Measurements from ENCODE around the gene PCDHB10.
"Not testable (repeated sequence)": the region's sequence is repeated elsewhere in the genome, so short reads cannot be mapped to it uniquely, and the experiment has no call there.

PCDHB10 gene

GRCh38 chr5:141194332-141194731 lies 2.2 kb downstream of the PCDHB10 start:
- H3K4me3 ChIP-seq (ENCODE audit: severe bottlenecking); H3K4me1 ChIP-seq (ENCODE audit: insufficient read depth, poor library complexity, severe bottlenecking); ATAC-seq (ENCODE audit: low read depth); H3K36me3 ChIP-seq (ENCODE audit: low read depth); DNase-seq (ENCODE audit: low spot score); H3K27ac ChIP-seq (ENCODE audit: poor library complexity, severe bottlenecking): not testable (repeated sequence)
- H3K9me3 ChIP-seq (ENCODE audit: severe bottlenecking): peaks cover 14% of the 10 kb centered on the region
- peaks cover 38% of the 10 kb centered on the region for H3K27me3 ChIP-seq (ENCODE audit: insufficient read depth, poor library complexity, severe bottlenecking)

GRCh38 chr5:141196363-141196762 lies 4.2 kb downstream of the PCDHB10 start:
- no peaks in the 10 kb centered on the region for H3K36me3 ChIP-seq (ENCODE audit: low read depth)
- ATAC-seq (ENCODE audit: low read depth) (no peak), DNase-seq (ENCODE audit: low spot score) (no peak)
- peaks cover 32% of the 10 kb centered on the region for H3K27me3 ChIP-seq (ENCODE audit: insufficient read depth, poor library complexity, severe bottlenecking)
- no peaks in the 10 kb centered on the region for H3K4me1 ChIP-seq (ENCODE audit: insufficient read depth, poor library complexity, severe bottlenecking)
- peaks cover 14% of the 10 kb centered on the region for H3K9me3 ChIP-seq (ENCODE audit: severe bottlenecking)
- H3K27ac ChIP-seq (ENCODE audit: poor library complexity, severe bottlenecking): no peak overlapping the region
- TF ChIP-seq, protein P1, sequence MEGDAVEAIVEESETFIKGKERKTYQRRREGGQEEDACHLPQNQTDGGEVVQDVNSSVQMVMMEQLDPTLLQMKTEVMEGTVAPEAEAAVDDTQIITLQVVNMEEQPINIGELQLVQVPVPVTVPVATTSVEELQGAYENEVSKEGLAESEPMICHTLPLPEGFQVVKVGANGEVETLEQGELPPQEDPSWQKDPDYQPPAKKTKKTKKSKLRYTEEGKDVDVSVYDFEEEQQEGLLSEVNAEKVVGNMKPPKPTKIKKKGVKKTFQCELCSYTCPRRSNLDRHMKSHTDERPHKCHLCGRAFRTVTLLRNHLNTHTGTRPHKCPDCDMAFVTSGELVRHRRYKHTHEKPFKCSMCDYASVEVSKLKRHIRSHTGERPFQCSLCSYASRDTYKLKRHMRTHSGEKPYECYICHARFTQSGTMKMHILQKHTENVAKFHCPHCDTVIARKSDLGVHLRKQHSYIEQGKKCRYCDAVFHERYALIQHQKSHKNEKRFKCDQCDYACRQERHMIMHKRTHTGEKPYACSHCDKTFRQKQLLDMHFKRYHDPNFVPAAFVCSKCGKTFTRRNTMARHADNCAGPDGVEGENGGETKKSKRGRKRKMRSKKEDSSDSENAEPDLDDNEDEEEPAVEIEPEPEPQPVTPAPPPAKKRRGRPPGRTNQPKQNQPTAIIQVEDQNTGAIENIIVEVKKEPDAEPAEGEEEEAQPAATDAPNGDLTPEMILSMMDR (IDR thresholded peaks at IDR 0.05; ENCODE audit: poor library complexity, severe bottlenecking): no peak
- no peak overlapping the region for H3K4me3 ChIP-seq (ENCODE audit: severe bottlenecking)

GRCh38 chr5:141199359-141200235 lies 7.4 kb downstream of the PCDHB10 start, which contains the start of gene PCDHB11:
Gene PCDHB11, plus strand, starts transcription at chr5:141199627. Its CDS starts 148 bp downstream, at chr5:141199775.
- Histone ChIP-seq H3K4me3 (ENCODE audit: severe bottlenecking) (no peak within 1 kb of the TSS), H3K36me3 (ENCODE audit: low read depth) (no peaks in the 10 kb centered on the region), H3K9me3 (ENCODE audit: severe bottlenecking) (peaks cover 14% of the 10 kb centered on the region), H3K27ac (ENCODE audit: poor library complexity, severe bottlenecking) (no peak within 1 kb of the TSS), H3K4me1 (ENCODE audit: insufficient read depth, poor library complexity, severe bottlenecking) (no peaks in the 10 kb centered on the region), H3K27me3 (ENCODE audit: insufficient read depth, poor library complexity, severe bottlenecking) (peaks cover 22% of the 10 kb centered on the region)
- DNase-seq (ENCODE audit: low spot score): no peak
- ATAC-seq (ENCODE audit: low read depth): no peak
- TF ChIP-seq, protein P1 (IDR thresholded peaks at IDR 0.05; ENCODE audit: poor library complexity, severe bottlenecking): peak; percentile 26

DNA sequence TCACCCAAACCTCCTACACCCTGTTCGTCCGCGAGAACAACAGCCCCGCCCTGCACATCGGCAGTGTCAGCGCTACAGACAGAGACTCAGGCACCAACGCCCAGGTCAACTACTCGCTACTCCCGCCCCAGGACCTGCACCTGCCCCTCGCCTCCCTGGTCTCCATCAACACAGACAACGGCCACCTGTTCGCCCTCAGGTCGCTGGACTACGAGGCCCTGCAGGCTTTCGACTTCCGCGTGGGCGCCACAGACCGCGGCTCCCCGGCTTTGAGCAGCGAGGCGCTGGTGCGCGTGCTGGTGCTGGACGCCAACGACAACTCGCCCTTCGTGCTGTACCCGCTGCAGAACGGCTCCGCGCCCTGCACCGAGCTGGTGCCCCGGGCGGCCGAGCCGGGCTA lies 9.0 kb downstream of the PCDHB10 start:
- peaks cover 25% of the 10 kb centered on the region for H3K27me3 ChIP-seq (ENCODE audit: insufficient read depth, poor library complexity, severe bottlenecking)
- not testable (repeated sequence) for H3K36me3 ChIP-seq (ENCODE audit: low read depth); ATAC-seq (ENCODE audit: low read depth); H3K4me3 ChIP-seq (ENCODE audit: severe bottlenecking); H3K27ac ChIP-seq (ENCODE audit: poor library complexity, severe bottlenecking); H3K9me3 ChIP-seq (ENCODE audit: severe bottlenecking); H3K4me1 ChIP-seq (ENCODE audit: insufficient read depth, poor library complexity, severe bottlenecking); DNase-seq (ENCODE audit: low spot score)

DNA sequence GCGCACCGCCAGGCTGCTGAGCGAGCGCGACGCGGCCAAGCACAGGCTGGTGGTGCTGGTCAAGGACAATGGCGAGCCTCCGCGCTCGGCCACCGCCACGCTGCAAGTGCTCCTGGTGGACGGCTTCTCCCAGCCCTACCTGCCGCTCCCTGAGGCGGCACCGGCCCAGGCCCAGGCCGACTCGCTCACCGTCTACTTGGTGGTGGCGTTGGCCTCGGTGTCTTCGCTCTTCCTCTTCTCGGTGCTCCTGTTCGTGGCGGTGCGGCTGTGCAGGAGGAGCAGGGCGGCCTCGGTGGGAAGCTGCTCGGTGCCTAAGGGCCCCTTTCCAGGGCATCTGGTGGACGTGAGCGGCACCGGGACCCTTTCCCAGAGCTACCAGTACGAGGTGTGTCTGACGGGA lies 9.5 kb downstream of the PCDHB10 start:
- DNase-seq (ENCODE audit: low spot score); H3K4me3 ChIP-seq (ENCODE audit: severe bottlenecking); ATAC-seq (ENCODE audit: low read depth); H3K36me3 ChIP-seq (ENCODE audit: low read depth); H3K9me3 ChIP-seq (ENCODE audit: severe bottlenecking); H3K27ac ChIP-seq (ENCODE audit: poor library complexity, severe bottlenecking); H3K4me1 ChIP-seq (ENCODE audit: insufficient read depth, poor library complexity, severe bottlenecking): not testable (repeated sequence)
- peaks cover 27% of the 10 kb centered on the region for H3K27me3 ChIP-seq (ENCODE audit: insufficient read depth, poor library complexity, severe bottlenecking)

DNA sequence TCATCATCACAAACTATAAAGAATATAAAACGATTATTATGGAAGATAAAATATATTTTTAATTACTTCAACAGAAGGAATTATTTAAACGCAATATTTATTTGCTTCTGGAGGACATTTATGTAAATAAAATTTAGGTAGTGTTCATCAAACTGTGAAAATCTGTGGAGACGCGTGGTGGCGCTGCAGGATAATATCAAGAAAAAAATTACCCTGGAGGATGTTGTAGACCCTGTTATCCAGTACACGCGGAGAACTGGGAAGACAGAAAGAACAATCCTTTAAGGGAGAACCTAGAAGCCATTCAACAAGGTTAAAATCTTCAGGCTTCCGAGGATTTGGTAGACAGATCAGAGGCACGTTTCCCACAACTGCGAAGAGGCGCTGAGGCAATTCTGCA lies 16.3 kb downstream of the PCDHB10 start, which contains the start of gene PCDHB12:
Gene PCDHB12, plus strand, starts transcription at position 242 of the 400 bp plus-strand sequence. CDS start 189 bp downstream, outside the sequence.
- no peak within 1 kb of the TSS for H3K27ac ChIP-seq (ENCODE audit: poor library complexity, severe bottlenecking)
- H3K4me3 ChIP-seq (ENCODE audit: severe bottlenecking): no peak within 1 kb of the TSS
- no peak for ATAC-seq (ENCODE audit: low read depth)
- peaks cover 38% of the 10 kb centered on the region for H3K27me3 ChIP-seq (ENCODE audit: insufficient read depth, poor library complexity, severe bottlenecking)
- DNase-seq (ENCODE audit: low spot score): no peak
- TF ChIP-seq, protein P1 (IDR thresholded peaks at IDR 0.05; ENCODE audit: poor library complexity, severe bottlenecking): peak; percentile 22
- peaks cover 4% of the 10 kb centered on the region for H3K9me3 ChIP-seq (ENCODE audit: severe bottlenecking)
- no peaks in the 10 kb centered on the region for H3K36me3 ChIP-seq (ENCODE audit: low read depth)
- H3K4me1 ChIP-seq (ENCODE audit: insufficient read depth, poor library complexity, severe bottlenecking): no peaks in the 10 kb centered on the region

DNA sequence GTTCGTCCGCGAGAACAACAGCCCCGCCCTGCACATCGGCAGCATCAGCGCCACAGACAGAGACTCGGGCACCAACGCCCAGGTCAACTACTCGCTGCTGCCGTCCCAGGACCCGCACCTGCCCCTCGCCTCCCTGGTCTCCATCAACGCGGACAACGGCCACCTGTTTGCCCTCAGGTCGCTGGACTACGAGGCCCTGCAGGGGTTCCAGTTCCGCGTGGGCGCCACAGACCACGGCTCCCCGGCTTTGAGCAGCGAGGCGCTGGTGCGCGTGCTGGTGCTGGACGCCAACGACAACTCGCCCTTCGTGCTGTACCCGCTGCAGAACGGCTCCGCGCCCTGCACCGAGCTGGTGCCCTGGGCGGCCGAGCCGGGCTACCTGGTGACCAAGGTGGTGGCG lies 18.1 kb downstream of the PCDHB10 start:
- peaks cover 45% of the 10 kb centered on the region for H3K27me3 ChIP-seq (ENCODE audit: insufficient read depth, poor library complexity, severe bottlenecking)
- not testable (repeated sequence) for H3K27ac ChIP-seq (ENCODE audit: poor library complexity, severe bottlenecking); H3K4me3 ChIP-seq (ENCODE audit: severe bottlenecking); ATAC-seq (ENCODE audit: low read depth); H3K4me1 ChIP-seq (ENCODE audit: insufficient read depth, poor library complexity, severe bottlenecking); DNase-seq (ENCODE audit: low spot score); H3K36me3 ChIP-seq (ENCODE audit: low read depth); H3K9me3 ChIP-seq (ENCODE audit: severe bottlenecking)

GRCh38 chr5:141210849-141211248 lies 18.7 kb downstream of the PCDHB10 start:
- not testable (repeated sequence) for H3K9me3 ChIP-seq (ENCODE audit: severe bottlenecking); H3K4me1 ChIP-seq (ENCODE audit: insufficient read depth, poor library complexity, severe bottlenecking); DNase-seq (ENCODE audit: low spot score); H3K27ac ChIP-seq (ENCODE audit: poor library complexity, severe bottlenecking); H3K36me3 ChIP-seq (ENCODE audit: low read depth); ATAC-seq (ENCODE audit: low read depth); H3K4me3 ChIP-seq (ENCODE audit: severe bottlenecking)
- H3K27me3 ChIP-seq (ENCODE audit: insufficient read depth, poor library complexity, severe bottlenecking): peaks cover 45% of the 10 kb centered on the region
